Kidney epithelial cell (primary cell): ENCODE results near the gene PRKCQ. TPM values are rescaled to one million over a fixed set of nuclear protein-coding genes. Genes with fewer than 3 reads are reported as not detected.

Experiments used
- DNase-seq: peaks from one replicate; pipeline ENCODE4 v3.0.0-alpha.2; 2010; ENCODE audit warnings: low read depth
- H3K27me3 ChIP-seq: 2 replicates; pipeline ENCODE4 v1.6.0; 2011; ENCODE audit warnings: low read length; ENCODE audit not compliant: control insufficient read depth, insufficient read depth
- H3K36me3 ChIP-seq: 2 replicates; pipeline ENCODE4 v1.5.1; 2011; ENCODE audit warnings: low read length; ENCODE audit not compliant: control insufficient read depth, insufficient read depth
- H3K4me3 ChIP-seq: 2 replicates; pipeline ENCODE4 v1.5.1; 2011; ENCODE audit warnings: low read depth, mild to moderate bottlenecking, control low read depth, low read length
- CTCF ChIP-seq: IDR thresholded peaks from 2 replicates; pipeline ENCODE4 v1.5.1; 2011; ENCODE audit warnings: mild to moderate bottlenecking, moderate library complexity, low read length, control low read depth, inconsistent platforms; ENCODE audit not compliant: insufficient read depth, poor library complexity, severe bottlenecking
- total RNA-seq: library from RNA; depleted of rRNA; stranded (reverse); fragments of >200 nt; gene quantifications from 2 replicates; pipeline ENCODE4 v1.2.3, GENCODE V29; 2015

PRKCQ gene
- total RNA-seq, 1 donor from 2014 or later = 8.1 TPM

GRCh38 chr10:6491841-6492609 is 88.1 kb downstream of the PRKCQ start:
- Histone ChIP-seq H3K4me3 (no peak overlapping the region), H3K36me3 (no peaks in the 10 kb centered on the region), H3K27me3 (no peaks in the 10 kb centered on the region)
- DNase-seq = no peak
- no peak for TF ChIP-seq CTCF

- no peaks in the 10 kb centered on the region for H3K27me3 ChIP-seq
- no peak for TF ChIP-seq CTCF
- no peaks in the 10 kb centered on the region for H3K36me3 ChIP-seq
- no peak for DNase-seq
- H3K4me3 ChIP-seq = no peak overlapping the region
These were observed 89.5 kb downstream of the PRKCQ start for GRCh38 chr10:6490614-6491013.

- no peaks in the 10 kb centered on the region for H3K36me3 ChIP-seq
These were observed 92.2 kb downstream of the PRKCQ start for GRCh38 chr10:6487920-6488319.

GRCh38 chr10:6486309-6486708 is 93.8 kb downstream of the PRKCQ start:
- DNase-seq = no peak
- no peaks in the 10 kb centered on the region for H3K27me3 ChIP-seq
- no peak overlapping the region for H3K4me3 ChIP-seq
- no peaks in the 10 kb centered on the region for H3K36me3 ChIP-seq
- no peak for TF ChIP-seq CTCF

More at GRCh38 chr10:6487920-6488319, 92.2 kb downstream of the PRKCQ start:
- TF ChIP-seq CTCF = no peak
- no peaks in the 10 kb centered on the region for H3K27me3 ChIP-seq
- DNase-seq = no peak
- H3K4me3 ChIP-seq = no peak overlapping the region

- Histone ChIP-seq H3K36me3 (no peaks in the 10 kb centered on the region), H3K27me3 (no peaks in the 10 kb centered on the region)
- DNase-seq = no peak
These were observed 97.2 kb downstream of the PRKCQ start for GRCh38 chr10:6482737-6483357.

More at GRCh38 chr10:6482737-6483357, 97.2 kb downstream of the PRKCQ start:
- H3K4me3 ChIP-seq = no peak overlapping the region
- no peak for TF ChIP-seq CTCF
